GM04503 (cell line): ENCODE measurements around the gene PSMA4.
"Not testable (repeated sequence)": the region's sequence is repeated elsewhere in the genome, so short reads cannot be mapped to it uniquely, and the experiment has no call there.

ENCODE experiments used
- DNase-seq: peaks from one replicate; pipeline ENCODE4 v3.0.0-alpha.2; 2012; ENCODE audit warnings: low read depth

PSMA4 gene

GRCh38 chr15:78540141-78540870 lies at the start of gene PSMA4:
Gene PSMA4 (plus strand): TSS chr15:78540444. CDS start chr15:78541928, 1,484 bp downstream.
- peak; percentile 29 for DNase-seq

DNA sequence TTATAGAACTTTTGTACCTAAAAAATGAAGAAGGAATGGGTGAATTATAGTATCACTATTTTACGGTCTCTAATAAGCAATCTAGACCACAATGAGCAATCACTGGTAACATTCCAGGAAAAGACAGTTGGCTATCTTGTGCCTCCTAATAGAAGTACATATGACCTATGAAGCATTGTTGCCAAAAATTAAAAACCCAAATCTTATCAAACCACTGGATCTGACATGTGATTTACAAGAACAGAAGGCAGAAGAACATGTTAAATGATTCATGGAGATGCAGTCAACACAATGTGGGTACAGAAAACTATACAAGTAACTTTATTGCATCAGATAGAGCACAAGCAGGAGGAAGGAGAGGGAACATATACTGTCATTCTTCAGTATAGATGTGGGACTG lies 47.4 kb upstream of the PSMA4 start:
- no peak for DNase-seq

GRCh38 chr15:78501857-78502256 lies 38.4 kb upstream of the PSMA4 start:
- DNase-seq: no peak

- DNase-seq: no peak
Measured at GRCh38 chr15:78502641-78503040, 37.6 kb upstream of the PSMA4 start.

- peak; percentile 95 for DNase-seq
Measured at GRCh38 chr15:78506971-78507830, 33.0 kb upstream of the PSMA4 start, which contains the start of gene HYKK. Gene HYKK (plus strand): TSS chr15:78507577. CDS start chr15:78513089, 5,512 bp downstream.

DNA sequence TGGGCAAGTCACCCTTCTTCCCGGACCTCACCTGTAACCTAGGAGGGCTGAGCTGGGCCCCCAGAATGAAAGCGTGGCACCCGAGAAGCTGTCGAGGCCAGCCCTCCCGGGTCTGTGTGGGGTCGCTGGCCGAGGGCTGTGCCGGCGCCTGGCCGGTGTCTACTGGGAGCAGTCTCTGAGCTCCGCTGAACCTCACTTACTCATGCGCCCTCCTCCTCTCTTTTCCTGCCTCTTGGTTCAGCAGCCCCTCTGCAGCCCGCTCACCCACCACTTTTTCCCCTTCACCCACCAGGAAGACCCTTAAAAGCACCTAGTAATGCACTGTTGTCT lies 32.4 kb upstream of the PSMA4 start:
- DNase-seq: no peak

DNA sequence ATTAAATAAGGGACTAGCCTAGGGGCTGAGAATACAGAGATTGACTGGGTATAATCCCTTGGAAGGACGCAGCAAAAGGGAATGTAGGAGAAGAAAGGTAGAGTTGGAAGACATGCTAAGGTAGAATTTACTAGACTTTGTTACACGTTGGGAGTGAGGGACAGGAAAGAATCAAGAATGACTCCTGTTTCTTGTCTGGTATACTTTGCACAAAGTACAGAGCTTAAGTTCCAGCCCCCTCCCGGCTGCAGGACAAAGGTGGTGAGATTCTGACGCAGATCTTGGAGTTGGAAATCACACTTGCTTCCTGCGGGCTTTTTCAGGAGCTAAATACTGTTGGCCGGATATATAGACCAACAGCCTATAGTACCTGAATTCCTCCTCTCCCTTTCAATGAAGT lies 32.0 kb upstream of the PSMA4 start:
- no peak for DNase-seq

GRCh38 chr15:78509726-78510312 lies 30.4 kb upstream of the PSMA4 start:
- DNase-seq: no peak

- DNase-seq: not testable (repeated sequence)
Measured at GRCh38 chr15:78520035-78520434, 20.2 kb upstream of the PSMA4 start.

DNA sequence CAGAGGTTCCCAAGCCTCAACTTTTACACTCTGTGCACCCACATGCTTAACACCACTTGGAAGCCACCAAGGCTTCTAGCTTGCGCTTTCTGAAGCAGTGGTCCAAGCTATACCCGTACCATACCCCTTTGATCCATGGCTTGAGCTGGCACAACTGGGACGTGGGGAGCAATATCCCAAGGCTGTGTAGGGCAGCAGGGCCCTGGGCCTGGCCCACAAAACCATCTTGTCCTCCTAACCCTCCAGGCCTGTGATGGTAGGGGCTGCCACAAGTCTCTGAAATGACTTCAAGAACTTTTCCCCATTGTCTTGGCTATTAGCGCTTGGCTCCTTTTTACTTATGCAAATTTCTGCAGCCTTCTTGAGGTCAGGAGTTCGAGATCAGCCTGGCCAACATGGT lies 16.0 kb upstream of the PSMA4 start:
- DNase-seq: no peak

DNA sequence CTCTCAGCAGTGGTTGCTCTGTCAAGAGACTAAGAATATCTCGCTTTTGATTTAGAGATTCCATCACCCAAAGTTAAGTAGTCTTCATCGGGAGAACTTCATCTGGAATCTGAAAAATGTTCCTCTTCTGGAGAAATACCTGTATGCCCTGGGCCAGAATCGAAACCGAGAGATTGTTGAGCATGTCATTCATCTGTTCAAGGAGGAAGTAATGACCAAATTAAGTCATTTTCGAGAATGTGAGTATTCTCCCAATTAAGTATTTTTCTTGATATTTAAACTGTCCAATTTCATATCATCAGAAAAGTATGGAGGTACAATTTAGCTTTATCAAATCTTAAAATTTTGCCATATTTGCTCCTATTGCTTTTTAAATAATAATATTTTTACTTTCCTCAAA lies 12.9 kb upstream of the PSMA4 start:
- DNase-seq: no peak

GRCh38 chr15:78533331-78533730 lies 6.9 kb upstream of the PSMA4 start:
- no peak for DNase-seq

- no peak for DNase-seq
Measured at GRCh38 chr15:78536134-78536533, 4.1 kb upstream of the PSMA4 start.

DNA sequence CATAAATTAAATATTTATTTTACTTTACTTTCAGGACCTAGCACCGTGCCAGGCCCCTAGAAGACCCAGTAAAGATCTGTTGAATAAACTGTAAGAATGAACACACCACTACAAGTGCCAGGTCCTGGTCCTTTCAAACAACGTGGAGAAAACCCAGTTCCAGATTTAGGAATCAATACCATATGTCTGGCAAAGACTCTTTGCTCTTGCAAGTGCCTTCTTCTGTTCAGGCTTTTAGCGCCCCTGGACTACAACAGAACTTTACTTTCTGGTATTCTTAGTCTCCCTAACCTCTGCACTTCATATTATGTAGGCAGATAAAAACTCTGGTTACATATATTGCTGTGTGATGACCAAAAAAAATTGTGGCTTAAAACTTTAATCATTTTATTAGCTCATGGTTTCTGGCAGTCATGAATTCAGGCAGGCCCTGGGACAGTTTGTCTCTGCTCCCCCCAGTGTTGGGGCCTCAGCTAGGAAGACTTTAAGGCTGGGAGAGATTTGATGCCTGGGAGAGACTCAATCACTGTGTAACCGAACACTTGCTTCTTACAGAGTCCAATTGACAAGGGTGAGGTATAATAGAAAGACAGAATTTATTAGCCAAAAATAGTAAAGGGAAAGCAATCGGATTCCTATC lies 2.9 kb upstream of the PSMA4 start:
- no peak for DNase-seq

GRCh38 chr15:78538358-78538757 lies 1.9 kb upstream of the PSMA4 start:
- DNase-seq: no peak

DNA sequence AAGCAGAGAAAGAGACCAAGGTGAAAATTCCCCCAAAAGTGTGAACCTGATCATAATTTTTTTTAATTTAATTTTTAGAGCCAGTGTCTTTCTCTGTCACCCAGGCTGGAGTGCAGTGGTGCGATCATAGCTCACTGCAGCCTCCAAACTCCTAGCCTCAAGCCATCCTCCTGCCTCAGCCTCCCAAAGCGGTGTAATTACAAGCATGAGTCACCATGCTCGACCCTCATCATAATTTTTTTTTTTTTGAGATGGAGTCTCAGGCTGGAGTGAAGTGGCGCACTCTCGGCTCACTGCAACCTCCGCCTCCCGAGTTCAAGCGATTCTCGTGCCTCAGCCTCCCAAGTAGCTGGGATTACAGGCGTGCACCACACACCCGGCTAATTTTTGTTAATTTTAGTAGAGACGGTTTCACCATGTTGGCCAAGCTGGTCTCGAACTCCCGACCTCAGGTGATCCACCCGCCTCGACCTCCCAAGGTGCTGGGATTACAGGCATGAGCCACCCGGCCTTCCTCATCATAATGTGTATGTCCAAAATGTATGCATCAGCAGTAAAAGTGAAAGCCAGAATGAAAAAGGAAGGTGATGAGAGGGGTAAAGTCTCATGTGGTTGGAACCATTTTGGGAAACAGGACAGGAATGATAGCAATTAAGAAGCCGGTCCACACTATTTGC lies 642 bp upstream of the PSMA4 start:
- DNase-seq: not testable (repeated sequence)

DNA sequence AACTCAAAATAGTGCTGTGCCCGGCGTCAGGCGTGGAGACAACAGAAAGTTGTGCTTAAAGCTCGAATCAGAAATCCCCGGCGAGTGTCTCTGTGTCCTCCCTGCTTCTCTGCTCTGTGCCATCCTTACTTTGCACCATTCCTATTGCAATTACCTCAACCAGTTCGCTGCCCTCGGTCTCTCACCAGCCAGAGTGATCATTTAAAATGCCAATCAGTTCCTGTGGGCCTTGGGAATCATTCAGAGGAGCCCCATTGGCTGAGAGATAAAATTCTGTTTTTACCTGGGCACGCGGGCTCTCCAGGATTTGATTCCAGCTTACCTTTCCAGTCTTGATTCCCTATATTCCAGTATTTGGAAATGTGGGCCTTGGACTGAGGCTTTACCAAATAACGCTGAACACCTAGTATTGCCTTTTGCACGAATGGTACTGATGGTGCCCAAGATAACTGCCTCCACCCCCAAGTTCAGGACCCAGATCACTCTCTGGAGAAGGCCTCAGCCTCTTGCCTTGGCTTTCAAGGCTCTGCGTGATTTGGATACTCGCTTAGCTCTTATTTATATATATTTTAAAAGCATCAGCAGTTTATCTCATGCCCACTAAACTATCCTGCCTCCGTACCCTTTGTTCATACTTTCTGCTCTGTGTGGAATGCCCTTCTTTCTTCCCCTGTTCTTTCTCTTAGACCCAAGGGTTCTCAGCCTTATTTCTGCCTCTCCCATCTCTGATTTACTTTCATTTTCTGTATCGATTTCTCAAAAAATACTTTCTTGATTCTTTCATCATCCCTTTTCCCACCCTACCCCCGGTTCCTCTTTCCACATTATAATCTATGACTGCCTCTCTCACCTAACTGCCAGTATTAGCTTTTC lies 863 bp downstream of the PSMA4 start:
- DNase-seq: no peak

GRCh38 chr15:78541744-78542034 lies 1.4 kb downstream of the PSMA4 start:
- no peak for DNase-seq

DNA sequence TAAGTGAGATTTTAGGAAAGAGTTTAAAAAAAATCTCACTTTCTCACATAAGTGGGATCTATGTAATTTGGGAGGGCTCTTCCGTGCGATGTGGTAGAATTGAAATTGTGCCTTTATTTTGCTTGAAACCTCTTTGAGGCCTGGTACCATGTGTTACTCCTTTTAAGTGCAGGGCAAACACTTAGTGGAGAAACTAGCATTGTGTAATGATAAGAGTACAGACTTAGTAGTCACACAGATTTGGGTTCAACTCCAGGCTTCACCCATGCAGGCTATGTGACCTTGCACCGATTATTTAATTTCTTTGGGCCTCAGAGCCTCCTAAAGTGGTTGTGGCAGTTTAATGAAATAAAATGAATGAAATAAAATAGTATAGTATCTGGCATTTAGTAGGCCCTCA lies 2.4 kb downstream of the PSMA4 start:
- no peak for DNase-seq

GRCh38 chr15:78550194-78550593 lies 9.9 kb downstream of the PSMA4 start:
- DNase-seq: no peak

GRCh38 chr15:78550815-78551214 lies 10.6 kb downstream of the PSMA4 start:
- no peak for DNase-seq
